ENCODE data around the gene PDILT. TPM values are rescaled to one million over a fixed set of nuclear protein-coding genes. Genes with fewer than 3 reads are reported as not detected.

Gene PDILT
- total RNA-seq, 2 donors from 2014 or later: not detected

DNA sequence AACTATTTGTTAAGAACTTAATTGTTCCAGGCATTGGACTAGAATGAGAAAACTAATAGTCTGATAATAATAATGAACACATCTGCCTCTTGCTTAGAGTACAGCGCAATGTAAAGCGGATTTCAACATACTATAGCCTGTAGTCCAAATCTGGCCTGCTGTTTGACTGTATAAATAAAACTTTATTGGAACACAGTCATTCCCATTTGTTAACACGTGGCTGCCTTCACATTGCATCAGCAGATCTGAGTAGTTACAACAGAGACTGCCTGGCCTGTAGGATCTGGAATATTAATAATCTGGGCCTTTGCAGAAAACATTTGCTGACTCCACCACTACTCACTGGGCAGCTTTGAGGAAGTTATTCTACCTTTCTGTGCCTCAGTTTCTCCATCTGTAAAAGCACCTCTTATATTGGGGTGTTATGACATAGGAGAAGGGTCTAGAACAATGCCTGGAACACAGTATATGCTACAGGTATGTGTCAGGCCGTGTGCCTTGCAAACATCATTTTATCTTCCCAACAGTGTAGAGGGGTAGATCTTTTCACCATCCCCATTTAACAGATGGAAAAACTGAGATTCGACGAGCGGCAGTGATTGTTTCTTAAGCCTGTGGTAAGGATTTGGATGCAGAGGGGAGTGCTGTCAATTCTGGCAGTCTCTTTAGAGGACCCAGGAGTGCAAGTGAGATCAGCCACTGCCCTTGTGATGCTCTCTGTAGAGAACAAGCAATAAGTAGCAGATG lies 22.2 kb downstream of the PDILT start:
- intact Hi-C loops (cut with DNase I): no loop called here
- H3K36me3 ChIP-seq (replicated peaks in 1 of 2; ENCODE audit: insufficient read depth in 1 of 2, low read depth in 2 of 2): no peaks in the 10 kb centered on the region
- DNase-seq (no peak), ATAC-seq (no peak)
- no peak overlapping the region for H3K4me3 ChIP-seq
- TF ChIP-seq POLR2A (IDR thresholded peaks at IDR 0.05): no peak
- TF ChIP-seq, protein P1, sequence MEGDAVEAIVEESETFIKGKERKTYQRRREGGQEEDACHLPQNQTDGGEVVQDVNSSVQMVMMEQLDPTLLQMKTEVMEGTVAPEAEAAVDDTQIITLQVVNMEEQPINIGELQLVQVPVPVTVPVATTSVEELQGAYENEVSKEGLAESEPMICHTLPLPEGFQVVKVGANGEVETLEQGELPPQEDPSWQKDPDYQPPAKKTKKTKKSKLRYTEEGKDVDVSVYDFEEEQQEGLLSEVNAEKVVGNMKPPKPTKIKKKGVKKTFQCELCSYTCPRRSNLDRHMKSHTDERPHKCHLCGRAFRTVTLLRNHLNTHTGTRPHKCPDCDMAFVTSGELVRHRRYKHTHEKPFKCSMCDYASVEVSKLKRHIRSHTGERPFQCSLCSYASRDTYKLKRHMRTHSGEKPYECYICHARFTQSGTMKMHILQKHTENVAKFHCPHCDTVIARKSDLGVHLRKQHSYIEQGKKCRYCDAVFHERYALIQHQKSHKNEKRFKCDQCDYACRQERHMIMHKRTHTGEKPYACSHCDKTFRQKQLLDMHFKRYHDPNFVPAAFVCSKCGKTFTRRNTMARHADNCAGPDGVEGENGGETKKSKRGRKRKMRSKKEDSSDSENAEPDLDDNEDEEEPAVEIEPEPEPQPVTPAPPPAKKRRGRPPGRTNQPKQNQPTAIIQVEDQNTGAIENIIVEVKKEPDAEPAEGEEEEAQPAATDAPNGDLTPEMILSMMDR (IDR thresholded peaks at IDR 0.05): no peak
- H3K9me3 ChIP-seq: no peaks in the 10 kb centered on the region
- WGBS, 2 donors: 86 to 90% methylated on average over 7 of the region's 7 CpGs
- peak overlapping the region in 3 of 4 donors; percentile 15 to 49 (median 36) for H3K27ac ChIP-seq
- no peaks in the 10 kb centered on the region for H3K27me3 ChIP-seq
- H3K4me1 ChIP-seq: peaks cover 41% of the 10 kb centered on the region

DNA sequence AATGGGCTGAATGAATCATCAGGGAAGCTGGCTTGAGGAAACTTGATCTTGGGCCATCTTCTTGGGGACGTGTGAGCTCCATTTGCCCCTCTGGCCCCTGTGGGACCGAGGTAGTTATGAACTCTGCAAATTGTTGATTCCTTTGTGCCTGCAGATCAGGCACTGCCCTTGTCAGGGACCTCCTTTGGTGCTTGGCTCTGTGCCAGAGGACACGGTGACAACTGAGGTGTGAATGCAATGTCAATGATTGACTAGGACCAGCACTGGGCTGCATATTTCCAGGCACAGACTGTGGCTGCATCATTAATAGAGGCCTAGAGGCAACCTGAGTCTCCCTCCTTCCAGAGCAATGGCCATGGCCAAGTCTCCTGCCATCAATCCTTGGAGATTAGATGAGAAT lies 23.8 kb downstream of the PDILT start:
- no peak overlapping the region for H3K4me3 ChIP-seq
- H3K9me3 ChIP-seq: no peaks in the 10 kb centered on the region
- DNase-seq (peak; percentile 56 to 71 (median 62)), ATAC-seq (no peak)
- 25 to 44% methylated on average over 3 of the region's 3 CpGs for WGBS, 2 donors
- no peak overlapping the region for H3K27ac ChIP-seq
- H3K4me1 ChIP-seq: peaks cover 40% of the 10 kb centered on the region
- intact Hi-C loops (cut with DNase I): no loop called here
- no peaks in the 10 kb centered on the region for H3K27me3 ChIP-seq
- H3K36me3 ChIP-seq (replicated peaks in 1 of 2; ENCODE audit: insufficient read depth in 1 of 2, low read depth in 2 of 2): no peaks in the 10 kb centered on the region
- TF ChIP-seq POLR2A (IDR thresholded peaks at IDR 0.05): no peak
- TF ChIP-seq, protein P1 (IDR thresholded peaks at IDR 0.05): no peak

DNA sequence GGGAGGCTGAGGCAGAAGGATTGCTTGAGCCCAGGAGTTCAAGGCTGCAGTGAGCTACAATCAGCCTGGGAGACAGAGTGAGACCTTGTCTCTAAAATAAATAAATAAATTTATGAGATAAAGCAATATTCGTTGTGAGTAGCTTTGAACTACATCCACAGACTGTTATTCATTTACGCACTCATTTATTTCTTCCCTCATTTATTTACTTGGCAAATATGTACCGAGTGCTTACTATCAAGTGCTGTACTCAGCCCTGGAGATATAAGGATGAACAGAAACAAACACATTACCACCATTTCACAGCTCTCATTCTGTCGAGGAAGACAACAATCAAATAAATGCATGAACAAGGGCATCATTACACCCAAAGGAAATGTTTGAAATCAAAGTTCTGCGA lies 27.4 kb downstream of the PDILT start:
- Histone ChIP-seq H3K27ac (no peak overlapping the region), H3K4me1 (peaks cover 25% of the 10 kb centered on the region), H3K36me3 (replicated peaks in 1 of 2; ENCODE audit: insufficient read depth in 1 of 2, low read depth in 2 of 2) (no peaks in the 10 kb centered on the region), H3K9me3 (no peaks in the 10 kb centered on the region), H3K4me3 (no peak overlapping the region), H3K27me3 (no peaks in the 10 kb centered on the region)
- intact Hi-C loops (cut with DNase I): loop anchor here (10.0 kb wide), 1 partner anchor 72 kb away; no protein-coding TSS in a partner anchor
- TF ChIP-seq, protein P1 (IDR thresholded peaks at IDR 0.05): no peak
- TF ChIP-seq POLR2A (IDR thresholded peaks at IDR 0.05): no peak
- ATAC-seq: peak; percentile 51
- no peak for DNase-seq
- 37 to 38% methylated on average over 5 of the region's 5 CpGs for WGBS, 2 donors

DNA sequence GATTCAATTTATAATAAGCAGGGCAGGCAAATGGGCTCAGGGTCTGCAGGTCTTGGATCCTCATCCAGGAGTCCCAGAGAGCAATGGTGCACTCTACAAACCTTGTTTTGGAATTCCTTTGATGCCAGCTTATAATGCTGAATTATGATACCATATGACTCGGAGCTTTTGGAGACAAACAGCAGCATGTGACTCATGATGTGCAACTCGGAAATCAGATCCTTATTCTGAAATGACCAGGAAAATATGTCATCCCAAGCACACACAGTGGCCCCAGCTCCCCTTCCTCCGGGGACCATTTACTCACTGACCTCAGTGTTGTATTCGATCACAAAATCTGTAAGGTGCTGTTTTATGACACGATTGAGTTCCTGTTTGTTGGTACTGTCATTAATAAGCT lies 31.8 kb downstream of the PDILT start:
- ATAC-seq: no peak
- H3K36me3 ChIP-seq (replicated peaks in 1 of 2; ENCODE audit: insufficient read depth in 1 of 2, low read depth in 2 of 2): no peaks in the 10 kb centered on the region
- no peaks in the 10 kb centered on the region for H3K9me3 ChIP-seq
- H3K4me3 ChIP-seq: no peak overlapping the region
- H3K27me3 ChIP-seq: no peaks in the 10 kb centered on the region
- no peak for DNase-seq
- intact Hi-C loops (cut with DNase I): loop anchor here (10.0 kb wide), 1 partner anchor 68 kb away; no protein-coding TSS in a partner anchor
- H3K27ac ChIP-seq: no peak overlapping the region
- TF ChIP-seq POLR2A (IDR thresholded peaks at IDR 0.05): no peak
- TF ChIP-seq, protein P1 (IDR thresholded peaks at IDR 0.05): no peak
- 87 to 88% methylated on average over 5 of the region's 5 CpGs for WGBS, 2 donors
- peaks cover 22% of the 10 kb centered on the region for H3K4me1 ChIP-seq

Measured in body of pancreas (tissue), 4 donors.